ENCODE measurements around the gene TNS3.

Gene TNS3

GRCh38 chr7:47509571-47509970 is 72.3 kb downstream of the TNS3 start:
- no peaks in the 10 kb centered on the region for H3K4me1 ChIP-seq (ENCODE audit: control insufficient read depth, low read length)
- no peaks in the 10 kb centered on the region for H3K79me2 ChIP-seq (ENCODE audit: control insufficient read depth, low read length)

GRCh38 chr7:47508389-47509380 is 73.2 kb downstream of the TNS3 start:
- Histone ChIP-seq H3F3A (ENCODE audit: control insufficient read depth, insufficient read depth) (no peaks in the 10 kb centered on the region), H3K9me2 (replicated peaks; ENCODE audit: control insufficient read depth, low read length) (no peaks in the 10 kb centered on the region), H3K4me2 (ENCODE audit: low read length) (no peak overlapping the region), H3K4me3 (ENCODE audit: low read length) (no peak overlapping the region), H3K36me3 (ENCODE audit: control insufficient read depth, low read length) (no peaks in the 10 kb centered on the region), H3K79me2 (ENCODE audit: control insufficient read depth, low read length) (no peaks in the 10 kb centered on the region), H3K27me3 (ENCODE audit: control insufficient read depth, low read length) (no peaks in the 10 kb centered on the region), H3K9me3 (ENCODE audit: control insufficient read depth, insufficient read depth, low read length) (no peaks in the 10 kb centered on the region), H3K27ac (ENCODE audit: low read depth, low read length) (no peak overlapping the region), H4K20me1 (ENCODE audit: control insufficient read depth, insufficient read depth, low read depth, low read length) (no peaks in the 10 kb centered on the region), H3K4me1 (ENCODE audit: control insufficient read depth, low read length) (no peaks in the 10 kb centered on the region)
- TF ChIP-seq EZH2phosphoT487 (IDR thresholded peaks at IDR 0.05; ENCODE audit: borderline replicate concordance, low read length) (no peak), CTCF (IDR thresholded peaks at IDR 0.05; ENCODE audit: low read depth, low read length, poor library complexity, severe bottlenecking) (no peak)

More at GRCh38 chr7:47509571-47509970, 72.3 kb downstream of the TNS3 start:
- Histone ChIP-seq H4K20me1 (ENCODE audit: control insufficient read depth, insufficient read depth, low read depth, low read length) (no peaks in the 10 kb centered on the region), H3K4me3 (ENCODE audit: low read length) (no peak overlapping the region), H3K9me2 (replicated peaks; ENCODE audit: control insufficient read depth, low read length) (no peaks in the 10 kb centered on the region), H3K9me3 (ENCODE audit: control insufficient read depth, insufficient read depth, low read length) (no peaks in the 10 kb centered on the region), H3K27me3 (ENCODE audit: control insufficient read depth, low read length) (no peaks in the 10 kb centered on the region), H3K27ac (ENCODE audit: low read depth, low read length) (no peak overlapping the region), H3K36me3 (ENCODE audit: control insufficient read depth, low read length) (no peaks in the 10 kb centered on the region), H3F3A (ENCODE audit: control insufficient read depth, insufficient read depth) (no peaks in the 10 kb centered on the region), H3K4me2 (ENCODE audit: low read length) (no peak overlapping the region)
- no peak for TF ChIP-seq EZH2phosphoT487 (IDR thresholded peaks at IDR 0.05; ENCODE audit: borderline replicate concordance, low read length)
- TF ChIP-seq CTCF (IDR thresholded peaks at IDR 0.05; ENCODE audit: low read depth, low read length, poor library complexity, severe bottlenecking), result no peak

GRCh38 chr7:47507522-47507921 is 74.4 kb downstream of the TNS3 start:
- no peaks in the 10 kb centered on the region for H3K27me3 ChIP-seq (ENCODE audit: control insufficient read depth, low read length)
- no peaks in the 10 kb centered on the region for H3F3A ChIP-seq (ENCODE audit: control insufficient read depth, insufficient read depth)
- no peaks in the 10 kb centered on the region for H3K9me3 ChIP-seq (ENCODE audit: control insufficient read depth, insufficient read depth, low read length)
- no peaks in the 10 kb centered on the region for H3K36me3 ChIP-seq (ENCODE audit: control insufficient read depth, low read length)
- TF ChIP-seq CTCF (IDR thresholded peaks at IDR 0.05; ENCODE audit: low read depth, low read length, poor library complexity, severe bottlenecking), result no peak
- no peak for TF ChIP-seq EZH2phosphoT487 (IDR thresholded peaks at IDR 0.05; ENCODE audit: borderline replicate concordance, low read length)
- no peaks in the 10 kb centered on the region for H4K20me1 ChIP-seq (ENCODE audit: control insufficient read depth, insufficient read depth, low read depth, low read length)
- H3K27ac ChIP-seq (ENCODE audit: low read depth, low read length), result no peak overlapping the region
- no peaks in the 10 kb centered on the region for H3K9me2 ChIP-seq (replicated peaks; ENCODE audit: control insufficient read depth, low read length)
- H3K4me1 ChIP-seq (ENCODE audit: control insufficient read depth, low read length), result no peaks in the 10 kb centered on the region
- no peak overlapping the region for H3K4me2 ChIP-seq (ENCODE audit: low read length)
- H3K79me2 ChIP-seq (ENCODE audit: control insufficient read depth, low read length), result no peaks in the 10 kb centered on the region
- no peak overlapping the region for H3K4me3 ChIP-seq (ENCODE audit: low read length)

Measured in DOHH2 (cell line).